HL-60 (cell line): ENCODE data around the gene MALRD1.

Source experiments
- DNase-seq, 2 experiments: peaks; one replicate each; pipeline ENCODE4 v3.0.0-alpha.2; 2010 to 2020; ENCODE audit warnings: low read depth in 1 of 2, low spot score in 1 of 2
- H3K27ac ChIP-seq: fragments of 250-450 bp; sonication (Bioruptor Pico); replicated peaks from 2 replicates; pipeline ENCODE4 v1.5.1; 2020; ENCODE audit warnings: mild to moderate bottlenecking, moderate library complexity
- H3K27me3 ChIP-seq: fragments of 250-450 bp; sonication (Bioruptor Pico); 2 replicates; pipeline ENCODE4 v1.5.1; 2021; ENCODE audit warnings: mild to moderate bottlenecking, moderate library complexity; ENCODE audit not compliant: insufficient read depth, poor library complexity, severe bottlenecking
- H3K4me3 ChIP-seq: replicated peaks from 2 replicates; pipeline ENCODE4 v1.5.1; 2011; ENCODE audit warnings: mild to moderate bottlenecking, control low read depth, low read length; ENCODE audit not compliant: insufficient read depth
- GABPA ChIP-seq: IDR thresholded peaks from 2 replicates; pipeline ENCODE4 v1.6.1; 2012; ENCODE audit warnings: low read depth
- POLR2AphosphoS5 ChIP-seq: IDR thresholded peaks from 2 replicates; pipeline ENCODE4 v1.6.1; 2012; ENCODE audit warnings: low read depth
- SPI1 ChIP-seq: IDR thresholded peaks from 2 replicates; pipeline ENCODE4 v1.6.1; 2012; ENCODE audit warnings: low read depth, mild to moderate bottlenecking, borderline replicate concordance
- TF ChIP-seq, protein P1 (sequence below): IDR thresholded peaks from 2 replicates; pipeline ENCODE4 v1.6.1; 2012; ENCODE audit warnings: low read depth; ENCODE audit not compliant: insufficient replicate concordance
- TF ChIP-seq, protein P2 (sequence below): IDR thresholded peaks from one replicate; pipeline ENCODE4 v1.5.1; 2011; ENCODE audit warnings: low read length, control low read depth, inconsistent platforms; ENCODE audit not compliant: insufficient read depth

MALRD1 gene

DNA sequence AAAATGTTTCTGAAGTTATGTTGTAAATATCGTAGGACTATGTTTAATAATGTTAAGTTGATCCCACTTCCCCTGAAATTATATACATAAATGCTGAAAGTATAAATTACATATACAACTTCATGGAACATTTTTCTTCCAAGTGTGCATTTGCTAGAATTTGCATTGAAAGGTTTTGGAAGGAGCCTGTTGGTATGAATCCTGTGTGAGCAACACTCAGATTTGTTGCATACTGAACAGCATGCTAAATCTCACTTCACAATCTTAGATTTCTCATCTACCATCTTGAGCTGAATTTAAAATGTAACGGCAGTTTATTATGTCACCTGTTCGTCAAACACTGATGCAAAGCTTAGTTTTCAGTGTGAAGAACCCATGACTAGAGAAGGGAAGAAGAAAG, 172.6 kb downstream of the MALRD1 start:
- H3K27ac ChIP-seq, result no peak overlapping the region
- H3K27me3 ChIP-seq, result no peaks in the 10 kb centered on the region
- TF ChIP-seq SPI1, result no peak
- TF ChIP-seq, protein P1, sequence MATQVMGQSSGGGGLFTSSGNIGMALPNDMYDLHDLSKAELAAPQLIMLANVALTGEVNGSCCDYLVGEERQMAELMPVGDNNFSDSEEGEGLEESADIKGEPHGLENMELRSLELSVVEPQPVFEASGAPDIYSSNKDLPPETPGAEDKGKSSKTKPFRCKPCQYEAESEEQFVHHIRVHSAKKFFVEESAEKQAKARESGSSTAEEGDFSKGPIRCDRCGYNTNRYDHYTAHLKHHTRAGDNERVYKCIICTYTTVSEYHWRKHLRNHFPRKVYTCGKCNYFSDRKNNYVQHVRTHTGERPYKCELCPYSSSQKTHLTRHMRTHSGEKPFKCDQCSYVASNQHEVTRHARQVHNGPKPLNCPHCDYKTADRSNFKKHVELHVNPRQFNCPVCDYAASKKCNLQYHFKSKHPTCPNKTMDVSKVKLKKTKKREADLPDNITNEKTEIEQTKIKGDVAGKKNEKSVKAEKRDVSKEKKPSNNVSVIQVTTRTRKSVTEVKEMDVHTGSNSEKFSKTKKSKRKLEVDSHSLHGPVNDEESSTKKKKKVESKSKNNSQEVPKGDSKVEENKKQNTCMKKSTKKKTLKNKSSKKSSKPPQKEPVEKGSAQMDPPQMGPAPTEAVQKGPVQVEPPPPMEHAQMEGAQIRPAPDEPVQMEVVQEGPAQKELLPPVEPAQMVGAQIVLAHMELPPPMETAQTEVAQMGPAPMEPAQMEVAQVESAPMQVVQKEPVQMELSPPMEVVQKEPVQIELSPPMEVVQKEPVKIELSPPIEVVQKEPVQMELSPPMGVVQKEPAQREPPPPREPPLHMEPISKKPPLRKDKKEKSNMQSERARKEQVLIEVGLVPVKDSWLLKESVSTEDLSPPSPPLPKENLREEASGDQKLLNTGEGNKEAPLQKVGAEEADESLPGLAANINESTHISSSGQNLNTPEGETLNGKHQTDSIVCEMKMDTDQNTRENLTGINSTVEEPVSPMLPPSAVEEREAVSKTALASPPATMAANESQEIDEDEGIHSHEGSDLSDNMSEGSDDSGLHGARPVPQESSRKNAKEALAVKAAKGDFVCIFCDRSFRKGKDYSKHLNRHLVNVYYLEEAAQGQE, result no peak
- TF ChIP-seq GABPA, result no peak
- no peak for TF ChIP-seq POLR2AphosphoS5
- TF ChIP-seq, protein P2, sequence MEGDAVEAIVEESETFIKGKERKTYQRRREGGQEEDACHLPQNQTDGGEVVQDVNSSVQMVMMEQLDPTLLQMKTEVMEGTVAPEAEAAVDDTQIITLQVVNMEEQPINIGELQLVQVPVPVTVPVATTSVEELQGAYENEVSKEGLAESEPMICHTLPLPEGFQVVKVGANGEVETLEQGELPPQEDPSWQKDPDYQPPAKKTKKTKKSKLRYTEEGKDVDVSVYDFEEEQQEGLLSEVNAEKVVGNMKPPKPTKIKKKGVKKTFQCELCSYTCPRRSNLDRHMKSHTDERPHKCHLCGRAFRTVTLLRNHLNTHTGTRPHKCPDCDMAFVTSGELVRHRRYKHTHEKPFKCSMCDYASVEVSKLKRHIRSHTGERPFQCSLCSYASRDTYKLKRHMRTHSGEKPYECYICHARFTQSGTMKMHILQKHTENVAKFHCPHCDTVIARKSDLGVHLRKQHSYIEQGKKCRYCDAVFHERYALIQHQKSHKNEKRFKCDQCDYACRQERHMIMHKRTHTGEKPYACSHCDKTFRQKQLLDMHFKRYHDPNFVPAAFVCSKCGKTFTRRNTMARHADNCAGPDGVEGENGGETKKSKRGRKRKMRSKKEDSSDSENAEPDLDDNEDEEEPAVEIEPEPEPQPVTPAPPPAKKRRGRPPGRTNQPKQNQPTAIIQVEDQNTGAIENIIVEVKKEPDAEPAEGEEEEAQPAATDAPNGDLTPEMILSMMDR, result no peak
- no peak for DNase-seq
- no peak overlapping the region for H3K4me3 ChIP-seq

DNA sequence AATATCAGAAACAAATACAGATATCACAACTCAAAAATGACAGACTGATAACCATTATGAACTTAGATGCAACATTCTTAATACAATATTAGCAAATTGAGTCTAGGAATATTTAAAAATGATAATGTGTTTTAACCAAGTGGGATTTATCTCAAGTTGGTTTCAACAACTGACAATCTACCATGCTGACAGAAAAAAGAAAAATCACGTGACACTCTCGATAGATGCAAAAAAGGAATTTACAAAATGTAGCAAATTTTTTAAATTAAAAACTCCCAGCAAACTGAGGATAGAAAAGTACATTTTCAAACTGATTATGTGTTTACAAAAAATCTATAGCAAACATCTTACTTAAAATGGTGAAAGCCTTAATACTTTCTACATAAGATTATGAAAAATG, 177.4 kb downstream of the MALRD1 start:
- DNase-seq, result no peak
- Histone ChIP-seq H3K27me3 (no peaks in the 10 kb centered on the region), H3K4me3 (no peak overlapping the region), H3K27ac (no peak overlapping the region)
- TF ChIP-seq, protein P1, result no peak
- TF ChIP-seq, protein P2, result no peak
- no peak for TF ChIP-seq POLR2AphosphoS5
- TF ChIP-seq GABPA, result no peak
- no peak for TF ChIP-seq SPI1

- DNase-seq, result no peak
- no peaks in the 10 kb centered on the region for H3K27me3 ChIP-seq
- no peak overlapping the region for H3K4me3 ChIP-seq
- TF ChIP-seq SPI1 (no peak), GABPA (no peak), POLR2AphosphoS5 (no peak)
- TF ChIP-seq, protein P2, result no peak
- TF ChIP-seq, protein P1, result no peak
- no peak overlapping the region for H3K27ac ChIP-seq
These were observed 182.4 kb downstream of the MALRD1 start for GRCh38 chr10:19231034-19231433.
